Stimulated activated CD4-positive, alpha-beta T cell treated with anti-CD3 and anti-CD28 coated beads, Interleukin-15, amount 100 ng/mL, for 24 hours (primary cell): Measurements from ENCODE around the gene LENG1.
"Not testable (repeated sequence)": the region's sequence is repeated elsewhere in the genome, so short reads cannot be mapped to it uniquely, and the experiment has no call there.

Source experiments
- DNase-seq: peaks from one replicate; pipeline ENCODE4 v3.0.0-alpha.2; 2020

The LENG1 gene

GRCh38 chr19:54159352-54160181 lies at the start of gene LENG1:
Gene LENG1 (minus strand): TSS chr19:54159721. CDS start chr19:54159695, 26 bp downstream.
- DNase-seq, result peak; percentile 99

GRCh38 chr19:54208784-54209057 lies 49.2 kb upstream of the LENG1 start:
- DNase-seq, result peak; percentile 50

GRCh38 chr19:54207983-54208783 lies 48.7 kb upstream of the LENG1 start:
- peak; percentile 66 for DNase-seq

- no peak for DNase-seq
These were observed 48.1 kb upstream of the LENG1 start for GRCh38 chr19:54207676-54207982.

- not testable (repeated sequence) for DNase-seq
These were observed 47.7 kb upstream of the LENG1 start for GRCh38 chr19:54207193-54207592.

GRCh38 chr19:54206831-54207177 lies 47.3 kb upstream of the LENG1 start:
- DNase-seq, result no peak

- no peak for DNase-seq
These were observed 46.7 kb upstream of the LENG1 start for GRCh38 chr19:54206030-54206830.

GRCh38 chr19:54204767-54205468 lies 45.4 kb upstream of the LENG1 start:
- no peak for DNase-seq

- no peak for DNase-seq
These were observed 43.7 kb upstream of the LENG1 start for GRCh38 chr19:54203151-54203611.

- no peak for DNase-seq
These were observed 42.5 kb upstream of the LENG1 start for GRCh38 chr19:54201980-54202379.

- no peak for DNase-seq
These were observed 41.7 kb upstream of the LENG1 start for GRCh38 chr19:54201172-54201701.

GRCh38 chr19:54199401-54199800 lies 39.9 kb upstream of the LENG1 start:
- DNase-seq, result no peak

GRCh38 chr19:54197121-54197520 lies 37.6 kb upstream of the LENG1 start:
- DNase-seq, result no peak

- no peak for DNase-seq
These were observed 37.0 kb upstream of the LENG1 start for GRCh38 chr19:54196536-54196935.

GRCh38 chr19:54194463-54194862 lies 34.9 kb upstream of the LENG1 start:
- not testable (repeated sequence) for DNase-seq

GRCh38 chr19:54193011-54193410 lies 33.5 kb upstream of the LENG1 start:
- DNase-seq, result no peak

GRCh38 chr19:54191811-54192453 lies 32.4 kb upstream of the LENG1 start:
- DNase-seq, result no peak

GRCh38 chr19:54191011-54191810 lies 31.7 kb upstream of the LENG1 start, which contains the start of gene TSEN34:
Gene TSEN34 (plus strand): TSS chr19:54191308. CDS start chr19:54191365, 57 bp downstream.
- DNase-seq, result peak; percentile 90

GRCh38 chr19:54190503-54191010 lies 31.0 kb upstream of the LENG1 start:
- peak; percentile 100 for DNase-seq

GRCh38 chr19:54189735-54190502 lies 30.4 kb upstream of the LENG1 start:
- DNase-seq, result peak; percentile 100
